NCI-H2196 (cell line): ENCODE results near the gene LSR.
"Not testable (repeated sequence)": the region's sequence is repeated elsewhere in the genome, so short reads cannot be mapped to it uniquely, and the experiment has no call there.

Experiments
- DNase-seq: peaks from one replicate; lab custom pipeline; 2025; ENCODE audit not compliant: unreplicated experiment; lab: John Stamatoyannopoulos, UW

Gene LSR

DNA sequence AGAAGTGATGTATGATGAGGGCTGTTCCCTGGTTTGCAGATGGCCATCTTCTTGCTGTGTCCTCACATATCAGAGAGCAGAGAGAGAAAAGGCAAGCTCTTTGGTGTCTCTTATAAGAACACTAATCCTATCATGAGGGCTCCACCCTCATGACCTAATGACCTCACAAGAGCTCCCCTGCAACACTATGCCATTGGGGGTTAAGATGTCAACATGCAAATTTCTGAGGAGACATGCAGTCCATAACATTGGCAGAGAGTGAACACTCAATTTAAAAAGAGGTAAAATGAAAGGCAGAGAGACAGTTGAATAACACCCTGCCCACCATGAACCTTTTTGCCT, 31.2 kb upstream of the LSR start:
- no peak for DNase-seq

DNA sequence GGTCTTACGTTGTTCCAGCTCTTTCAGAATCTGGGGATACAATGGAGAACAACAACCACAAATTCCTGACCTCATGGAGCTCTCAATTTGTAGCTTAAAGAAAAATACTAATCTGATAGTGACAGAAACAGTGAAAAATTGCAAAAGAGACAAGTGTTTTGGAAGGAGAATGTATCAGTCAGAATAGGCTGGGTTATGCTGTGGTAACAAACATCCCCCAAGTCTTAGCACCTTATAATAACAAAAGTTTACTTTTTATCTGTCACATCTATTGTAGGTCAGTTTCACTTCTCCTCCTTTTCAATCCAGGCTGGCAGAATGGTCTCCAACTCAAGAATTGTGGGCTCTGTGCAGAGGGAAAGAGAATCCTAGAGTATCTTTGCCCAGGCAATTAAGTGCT, 29.8 kb upstream of the LSR start:
- DNase-seq: no peak

DNA sequence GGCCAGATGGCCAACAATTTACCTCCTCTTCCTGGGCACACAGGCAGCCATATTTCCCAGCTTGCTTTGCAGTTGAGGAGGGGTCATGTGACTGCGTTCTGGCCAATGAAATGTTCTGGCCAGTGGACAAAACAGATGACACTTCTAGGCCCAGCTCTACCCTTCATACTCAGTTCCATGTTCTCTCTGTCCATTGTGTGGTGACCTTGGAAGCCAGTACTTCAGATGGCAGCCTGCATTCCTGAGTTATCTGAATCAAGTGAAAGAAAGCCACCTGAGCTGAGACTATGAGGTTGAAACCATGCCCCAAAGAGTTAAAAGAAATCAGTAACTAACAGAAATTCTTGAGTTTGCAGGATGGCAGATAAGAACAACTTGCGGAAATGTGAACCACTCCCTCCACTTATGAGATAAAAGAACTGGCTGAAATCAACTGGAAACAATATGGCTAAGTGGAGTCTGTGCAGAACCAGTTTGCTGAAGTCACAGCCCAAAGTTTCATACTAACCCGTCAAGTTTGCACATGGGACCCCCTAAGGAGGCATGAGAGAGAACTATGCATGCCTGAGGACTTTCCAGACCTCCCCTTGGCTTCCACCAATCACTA, 28.4 kb upstream of the LSR start:
- DNase-seq: no peak

DNA sequence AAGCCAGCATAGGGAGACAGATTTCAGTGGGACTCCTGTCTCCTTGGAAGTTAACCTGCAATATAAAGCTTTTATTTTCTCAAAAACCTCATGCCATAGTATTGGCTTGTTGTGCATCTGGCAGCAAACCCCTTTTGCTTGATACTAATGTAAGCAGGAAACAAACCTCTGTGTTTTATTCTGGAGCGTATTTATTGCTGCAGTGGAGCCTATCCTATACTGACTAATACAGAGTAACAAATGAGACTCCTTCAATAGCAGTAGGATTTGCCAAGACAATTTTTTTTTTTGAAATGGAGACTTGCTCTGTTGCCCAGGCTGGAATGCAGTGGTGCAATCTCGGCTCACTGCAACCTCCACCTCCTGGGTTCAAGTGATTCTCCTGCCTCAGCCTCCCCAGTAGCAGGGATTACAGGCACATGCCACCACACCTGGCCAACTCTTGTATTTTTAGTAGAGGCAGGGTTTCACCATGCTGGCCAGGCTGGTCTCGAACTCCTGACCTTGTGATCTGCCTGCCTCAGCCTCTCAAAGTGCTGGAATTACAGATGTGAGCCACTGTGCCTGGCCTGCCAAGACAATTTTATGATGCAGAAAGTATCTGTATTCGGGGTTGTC, 27.7 kb upstream of the LSR start:
- DNase-seq: not testable (repeated sequence)

DNA sequence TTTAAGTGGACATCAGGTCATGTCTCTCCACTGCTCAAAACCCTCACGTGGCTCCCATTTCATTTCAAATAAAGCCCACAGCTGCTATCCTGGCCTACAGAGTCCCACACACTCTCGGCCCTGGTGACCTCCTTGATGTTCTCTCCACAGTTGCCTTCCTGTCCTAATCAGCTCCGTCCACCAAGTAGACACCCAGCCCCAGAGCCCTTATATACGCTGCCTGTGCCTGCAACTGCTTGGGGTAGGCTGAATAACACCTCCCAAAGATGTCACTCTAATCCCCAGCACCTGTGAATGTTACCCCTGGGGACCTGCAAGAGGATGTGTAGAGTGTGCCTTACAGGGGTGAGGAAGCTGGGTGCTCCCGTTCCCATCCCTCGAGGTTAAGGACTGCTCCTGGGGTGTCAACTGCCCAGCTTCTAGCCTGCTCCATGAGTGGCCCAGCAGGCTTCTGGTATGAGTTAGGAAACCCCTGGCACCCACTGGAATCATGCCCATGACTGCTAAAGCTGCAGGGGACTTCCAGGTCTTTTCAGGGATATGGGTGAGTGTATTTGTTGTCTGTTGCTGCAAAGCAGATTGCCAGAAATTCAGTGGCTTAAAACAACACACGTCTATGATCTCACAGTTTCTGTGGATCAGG, 26.3 kb upstream of the LSR start:
- no peak for DNase-seq

DNA sequence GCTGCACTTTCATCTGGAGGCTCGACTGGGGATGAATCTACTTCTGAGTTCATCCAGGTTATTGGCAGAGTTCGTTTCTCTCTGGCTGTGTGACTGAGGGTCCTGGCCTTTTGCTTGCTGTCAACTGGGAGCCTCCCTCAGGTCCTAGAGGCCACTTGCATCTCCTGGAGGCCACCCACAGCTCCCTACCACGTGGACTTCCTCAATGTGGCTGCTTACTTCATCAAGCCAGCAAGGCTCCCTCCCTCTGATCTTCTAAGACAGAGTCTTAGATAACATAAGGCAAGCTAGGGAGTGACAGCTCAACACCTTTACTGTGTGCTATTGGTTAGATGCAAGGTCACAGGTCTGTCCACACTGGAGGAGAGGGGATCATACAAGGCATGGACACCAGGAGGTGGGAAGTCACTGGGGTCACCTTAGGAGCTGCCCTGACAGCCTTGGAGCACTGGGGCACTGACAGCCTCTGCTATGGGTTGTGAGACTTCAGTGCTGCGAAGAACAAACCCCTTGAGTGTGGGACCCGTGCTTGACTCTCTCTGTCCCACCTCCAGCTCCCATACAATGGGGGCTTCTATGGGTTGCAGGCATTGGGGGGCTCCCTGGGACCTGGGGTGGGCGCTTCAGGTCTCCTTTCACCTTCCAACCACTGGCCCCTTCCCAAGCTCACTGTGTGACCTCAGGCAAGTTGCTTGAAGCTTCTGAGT, 25.6 kb upstream of the LSR start:
- no peak for DNase-seq

DNA sequence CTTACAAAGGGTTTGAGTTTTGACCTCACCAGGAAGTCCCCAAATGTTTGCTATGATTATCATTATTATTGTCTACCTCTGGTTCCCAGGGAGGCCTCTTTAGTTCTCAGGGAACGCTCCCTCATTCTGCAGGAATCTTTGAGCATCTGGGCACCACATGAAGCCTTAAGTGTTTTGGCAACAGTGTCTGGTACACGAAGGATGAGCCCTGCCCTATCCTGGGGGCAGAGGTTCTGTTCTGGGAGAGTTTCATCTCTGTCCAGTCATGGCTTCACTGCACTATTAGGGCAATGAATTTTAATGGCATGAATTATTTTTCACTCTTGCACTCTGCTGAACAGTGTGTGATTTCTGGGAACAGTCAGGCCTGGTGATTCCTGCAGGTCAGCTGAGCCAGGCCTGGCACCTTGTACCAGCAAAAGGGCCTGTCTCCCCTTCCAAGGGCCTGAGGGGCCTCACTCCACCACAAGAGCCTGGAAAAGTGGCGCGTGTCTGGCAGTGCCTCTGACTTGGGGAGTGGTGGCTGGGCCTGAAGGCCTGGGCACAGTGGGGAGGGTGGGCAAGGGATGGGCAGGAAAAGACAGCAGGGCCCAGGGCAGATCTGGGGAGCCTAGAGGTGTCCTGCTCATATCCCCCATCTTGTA, 24.8 kb upstream of the LSR start:
- DNase-seq: no peak

DNA sequence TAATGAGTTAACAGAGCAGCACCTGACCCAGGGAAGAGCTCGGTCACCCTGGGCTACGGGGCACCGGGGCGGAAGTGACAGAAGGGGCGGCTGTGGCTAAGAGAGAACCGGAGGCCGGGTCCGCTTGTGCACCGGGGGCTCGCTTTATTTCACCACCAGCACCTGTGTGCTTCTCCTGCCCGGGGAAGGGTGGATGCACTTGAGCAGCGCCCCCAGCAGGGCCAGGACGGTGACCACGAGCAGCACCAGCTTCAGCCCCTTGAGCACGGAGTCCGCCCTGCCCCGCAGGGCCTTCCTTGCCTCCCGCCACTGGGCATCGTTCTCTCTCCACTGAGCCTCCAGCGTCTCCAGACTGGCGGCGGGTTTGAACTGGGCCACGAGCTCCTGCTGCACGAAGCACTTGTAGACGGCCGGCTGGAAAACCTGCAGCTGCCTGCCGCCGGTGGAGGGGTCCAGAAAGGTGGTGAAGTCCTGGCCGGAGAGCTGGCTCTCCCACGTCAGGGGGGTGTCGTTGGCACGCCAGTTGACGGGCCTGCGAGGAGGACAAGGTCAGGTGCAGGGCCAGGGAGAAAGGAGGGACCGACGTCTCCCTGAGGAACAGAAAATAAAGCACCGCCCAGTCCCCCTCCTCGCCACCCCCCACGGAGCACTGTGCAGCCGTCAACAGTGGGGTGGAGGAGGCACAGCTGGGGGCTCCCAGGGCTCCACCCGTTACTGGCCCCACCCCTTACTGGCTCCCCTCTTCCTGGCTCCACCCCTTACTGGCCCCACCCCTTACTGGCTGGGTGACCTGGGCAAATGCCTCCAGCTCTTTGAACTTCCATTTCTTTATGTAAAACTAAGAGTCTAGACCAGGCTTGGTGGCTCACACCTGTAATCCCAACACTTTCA, 23.9 kb upstream of the LSR start:
- DNase-seq: no peak

DNA sequence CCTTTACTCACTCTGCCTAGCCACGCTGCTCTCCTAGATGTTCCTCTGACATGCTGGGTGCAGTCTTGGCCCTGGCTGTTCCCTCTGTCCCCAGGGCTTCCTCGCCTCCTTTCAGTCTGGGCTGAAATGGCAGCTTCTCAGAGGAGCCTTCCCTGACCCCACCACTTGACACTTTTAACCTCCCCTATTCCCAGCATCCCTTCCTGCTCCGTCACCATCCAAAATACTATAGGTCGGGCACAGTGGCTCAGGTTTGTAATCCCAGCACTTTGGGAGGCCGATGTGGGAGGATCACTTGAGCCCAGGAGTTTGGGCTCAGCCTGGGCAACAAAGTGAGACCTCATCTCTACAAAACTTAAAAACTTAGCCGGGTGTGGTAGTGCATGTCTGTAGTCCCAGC, 22.9 kb upstream of the LSR start:
- no peak for DNase-seq

DNA sequence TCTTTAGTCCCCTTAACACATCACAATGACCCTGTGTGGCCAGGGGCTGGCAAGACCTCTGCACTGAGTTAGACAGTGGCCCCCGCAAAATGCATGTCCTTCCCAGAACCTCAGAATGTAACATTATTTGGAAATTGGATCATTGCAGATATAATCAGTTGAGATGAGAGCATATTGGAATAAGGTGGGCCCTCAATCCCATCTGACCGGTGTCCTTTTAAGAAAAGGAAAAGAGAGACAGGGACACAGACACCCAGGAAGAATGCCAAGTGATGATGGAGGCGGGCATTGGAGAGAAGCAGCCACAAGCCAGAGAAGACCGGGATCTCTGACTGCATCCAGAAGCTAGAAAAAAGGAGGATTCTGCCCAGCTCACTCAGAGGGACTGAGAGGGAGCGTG, 22.1 kb upstream of the LSR start:
- no peak for DNase-seq

DNA sequence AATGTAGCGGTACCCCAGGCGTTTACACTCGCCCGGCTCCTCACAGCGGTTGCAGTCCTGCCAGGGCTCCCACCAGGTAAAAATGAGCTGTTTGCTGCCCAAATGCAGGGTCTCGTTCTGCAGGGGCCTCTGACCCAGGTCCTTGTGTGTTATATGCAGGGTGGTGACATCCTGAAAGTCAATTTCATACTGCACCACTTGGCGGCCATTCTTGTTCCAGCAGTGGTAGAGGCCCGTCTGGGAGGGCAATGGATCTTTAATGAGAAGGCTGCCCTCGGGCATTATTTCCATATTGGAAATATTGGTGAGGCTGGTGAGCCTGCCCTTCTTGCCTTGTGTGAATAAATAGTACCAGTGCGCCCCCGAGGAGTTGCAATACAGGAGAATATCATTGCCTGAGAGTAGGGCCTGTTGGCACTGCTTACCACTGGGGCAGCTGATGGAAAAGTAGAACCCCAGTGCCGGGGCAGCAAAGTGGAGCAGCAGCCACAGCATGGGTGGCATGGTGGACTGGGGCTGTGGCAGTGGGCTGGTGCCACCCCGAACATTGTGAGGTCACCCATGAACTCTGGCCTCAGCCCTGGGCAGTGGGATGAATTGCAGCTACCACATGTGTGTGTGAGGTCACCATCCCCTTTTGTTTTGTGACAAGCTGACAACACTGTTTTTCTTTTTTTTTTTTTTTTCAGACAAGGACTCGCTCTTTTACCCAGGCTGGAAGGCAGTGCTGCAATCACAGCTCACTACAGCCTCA, 20.4 kb upstream of the LSR start, which contains the start of gene FAM187B:
Gene FAM187B, minus strand, starts transcription at position 563 of the 754 bp plus-strand sequence. Its CDS starts 59 bp downstream, at position 504.
- DNase-seq: no peak

DNA sequence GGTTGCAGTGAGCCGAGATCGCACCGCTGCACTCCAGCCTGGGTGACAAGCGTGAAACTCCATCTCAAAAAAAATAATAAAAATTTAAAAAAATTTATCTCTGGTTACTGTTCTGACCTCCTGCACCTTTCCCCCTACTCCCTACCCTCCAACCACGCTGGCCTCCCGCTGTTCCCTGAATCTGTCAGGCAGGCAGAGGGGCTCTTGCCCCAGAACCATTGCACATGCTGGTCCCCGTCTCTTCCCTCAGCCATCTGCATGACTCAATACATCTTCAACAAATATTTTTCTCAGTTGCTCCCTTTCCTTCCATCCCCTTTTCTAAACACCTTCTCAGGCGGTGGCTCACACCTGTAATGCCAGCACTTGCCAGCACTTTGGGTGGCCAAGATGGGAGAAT, 19.2 kb upstream of the LSR start:
- DNase-seq: no peak

DNA sequence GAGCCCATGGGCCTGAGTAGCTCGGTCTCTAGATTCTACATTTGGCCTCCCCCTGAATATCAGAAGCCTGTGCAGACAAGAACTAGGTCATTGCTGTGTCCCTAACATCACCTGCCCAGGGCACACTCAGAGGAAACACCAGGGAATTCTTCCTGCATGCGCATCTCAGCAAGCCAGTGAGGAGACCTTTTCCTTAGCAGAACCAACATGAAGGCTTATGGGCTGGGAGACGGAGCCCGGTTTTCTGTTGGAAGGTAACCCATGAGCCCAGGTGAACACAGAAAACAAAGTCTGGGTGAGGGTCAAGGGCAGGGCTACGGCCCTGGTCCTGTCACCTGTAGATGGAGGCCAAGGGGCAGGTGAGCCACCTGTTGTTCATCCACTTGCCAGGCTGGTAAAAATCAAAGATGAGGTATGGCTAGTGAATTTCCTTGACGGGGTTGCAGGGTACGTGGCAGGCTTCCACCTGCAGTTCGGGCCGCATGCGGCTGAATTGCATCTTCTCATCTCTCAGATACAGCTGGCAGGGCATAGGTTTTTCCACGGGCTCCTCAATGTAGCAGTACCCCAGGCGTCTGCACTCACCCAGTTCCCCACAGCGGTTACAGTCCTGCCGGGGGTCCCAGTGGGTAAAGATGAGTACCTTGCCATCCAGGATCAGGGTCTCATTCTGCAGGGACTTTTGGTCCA, 16.7 kb upstream of the LSR start:
- DNase-seq: no peak

DNA sequence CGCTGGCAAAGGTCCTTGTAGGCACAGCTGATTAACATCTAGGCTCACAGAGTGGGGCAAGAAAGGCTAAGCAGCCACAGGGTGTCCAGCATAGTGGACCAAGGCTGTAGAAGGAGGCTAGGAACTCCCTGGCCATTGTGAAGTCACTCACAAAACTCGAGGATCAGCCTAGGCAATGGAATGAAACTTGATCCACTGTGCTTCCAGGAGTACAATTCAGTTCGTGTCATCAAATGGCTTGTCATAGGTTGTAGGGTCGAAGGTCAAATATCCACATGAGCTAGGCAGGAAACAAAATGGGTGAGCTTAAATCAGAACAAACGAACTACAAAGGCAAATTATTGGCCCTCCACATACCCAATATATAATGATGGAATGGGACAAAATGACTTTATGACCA, 15.9 kb upstream of the LSR start:
- no peak for DNase-seq

DNA sequence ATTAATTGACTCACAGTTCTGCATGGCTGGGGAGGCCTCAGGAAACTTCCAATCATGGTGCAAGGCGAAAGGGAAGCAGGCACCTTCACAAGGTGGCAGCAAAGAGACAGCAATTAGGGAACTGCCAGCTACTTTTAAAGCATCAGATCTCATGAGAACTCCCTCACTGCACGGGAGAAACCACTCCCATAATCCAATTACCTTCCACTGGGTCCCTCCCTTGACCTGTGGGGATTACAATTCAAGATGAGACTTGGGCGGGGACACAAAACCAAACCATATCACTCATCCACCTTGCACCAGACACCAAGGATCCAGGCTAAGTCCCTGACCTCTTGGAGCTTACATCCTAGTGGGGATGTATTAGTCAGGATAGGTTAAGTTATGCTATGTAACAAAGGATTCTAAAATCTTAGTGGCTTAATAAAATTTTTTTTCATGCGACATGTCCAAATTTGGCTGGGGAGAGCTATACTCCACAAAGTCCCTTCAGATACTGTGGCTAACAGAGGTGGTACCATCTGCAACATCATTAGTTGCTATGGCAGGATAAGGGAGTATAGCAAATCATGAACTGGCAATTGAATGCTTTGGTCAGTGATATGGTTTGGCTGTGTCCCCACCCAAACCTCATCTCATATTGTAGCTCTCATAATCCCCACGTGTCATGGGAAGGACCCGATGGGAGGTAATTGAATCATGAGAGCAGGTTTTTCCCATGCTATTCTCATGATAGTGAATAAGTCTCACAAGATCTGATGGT, 12.0 kb upstream of the LSR start:
- DNase-seq: no peak

DNA sequence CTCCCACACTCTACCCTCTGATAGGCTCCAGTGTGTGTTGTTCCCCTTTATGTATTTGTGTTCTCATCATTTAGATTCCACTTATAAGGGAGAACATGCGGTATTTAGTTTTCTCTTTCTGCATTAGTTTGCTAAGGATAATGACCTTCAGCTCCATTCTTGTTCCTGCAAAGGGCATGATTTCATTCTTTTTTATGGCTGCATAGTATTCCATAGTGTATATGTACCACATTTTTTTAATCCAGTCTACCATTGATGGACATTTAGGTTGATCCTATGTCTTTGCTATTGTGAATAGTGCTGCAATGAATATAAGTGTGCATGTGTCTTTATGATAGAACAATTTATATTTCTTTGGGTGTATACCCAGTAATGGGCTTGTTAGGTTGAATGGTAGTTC, 9.2 kb upstream of the LSR start:
- not testable (repeated sequence) for DNase-seq

DNA sequence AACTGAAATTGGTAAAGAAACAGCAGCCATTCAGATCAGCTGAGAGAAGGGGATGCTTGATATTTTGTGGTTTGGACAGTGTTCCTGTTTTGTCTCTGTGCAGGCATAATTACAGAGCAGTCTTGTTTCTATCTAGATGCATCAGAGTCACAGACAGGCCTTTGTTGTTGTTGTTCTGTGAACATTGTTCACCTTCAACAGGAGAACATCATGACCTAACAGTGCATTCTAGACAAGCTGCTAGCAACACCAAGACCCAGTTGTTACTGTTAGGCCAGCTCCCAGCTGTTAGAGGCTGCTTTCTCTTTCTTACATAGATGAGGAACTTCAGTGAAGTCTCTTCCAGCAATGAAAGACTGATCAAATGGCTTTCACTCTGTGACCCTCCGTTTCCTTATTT, 8.5 kb upstream of the LSR start:
- no peak for DNase-seq

DNA sequence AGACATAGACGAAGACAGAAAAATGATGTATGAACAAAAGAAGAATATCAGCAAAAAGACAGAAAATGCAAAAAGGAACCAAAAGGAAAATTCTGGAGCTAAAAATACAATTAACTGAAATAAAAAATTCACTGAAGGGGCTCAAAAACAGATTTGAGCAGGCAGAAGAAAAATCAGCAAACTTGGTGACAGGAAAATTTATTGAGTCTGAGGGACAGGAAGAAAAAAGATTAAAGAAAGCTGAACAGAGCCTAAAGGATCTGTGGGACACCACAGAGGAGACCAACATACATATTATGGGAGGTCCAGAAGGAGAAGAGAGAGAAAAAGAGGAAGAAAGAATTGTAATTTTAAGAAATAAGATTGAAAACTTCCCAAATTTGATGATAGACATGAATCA, 7.4 kb upstream of the LSR start:
- DNase-seq: no peak
